WTC11 (cell line): ENCODE results near the gene ZNF343. TPM values are rescaled to one million over a fixed set of nuclear protein-coding genes. Genes with fewer than 3 reads are reported as not detected.

Source experiments
- ATAC-seq: fragments of 200-7000 bp; cut with Tn5 transposase; 2 replicates; pipeline ENCODE4 v1.10.0; 2021; ENCODE audit warnings: mild to moderate bottlenecking, moderate library complexity
- Bru-seq: library from RNA; stranded (reverse); fragments of 400-500 nt; gene quantifications from one replicate; lab custom pipeline; 2021; lab: Mats Ljungman, UMichigan
- CTCF ChIA-PET: fragments of 300-600 bp; sonication (Branson Sonifier 250); formaldehyde crosslinking; loops from one replicate; lab custom pipeline; 2021; ENCODE audit warnings: antibody characterized with exemption; lab: Charles Lee
- POLR2A ChIA-PET: fragments of 350-600 bp; sonication (Branson Sonifier 250); formaldehyde crosslinking; loops from one replicate; lab custom pipeline; 2021; ENCODE audit warnings: antibody characterized with exemption; lab: Charles Lee
- DNase-seq: peaks from one replicate; pipeline ENCODE4 v3.0.0; 2021; ENCODE audit warnings: low spot score
- H3K27ac Mint-ChIP-seq: 2 replicates; pipeline ENCODE4 v1.8.0; 2021; ENCODE audit warnings: mixed read lengths
- H3K27me3 Mint-ChIP-seq: 2 replicates; pipeline ENCODE4 v1.8.0; 2021; ENCODE audit warnings: low read depth, mild to moderate bottlenecking, moderate library complexity, mixed read lengths
- H3K36me3 Mint-ChIP-seq: 2 replicates; pipeline ENCODE4 v1.8.0; 2021; ENCODE audit warnings: mixed read lengths
- H3K4me1 Mint-ChIP-seq: 2 replicates; pipeline ENCODE4 v1.8.0; 2022; ENCODE audit warnings: mixed read lengths
- H3K4me3 Mint-ChIP-seq: 2 replicates; pipeline ENCODE4 v1.8.0; 2021; ENCODE audit warnings: mild to moderate bottlenecking, moderate library complexity, mixed read lengths
- H3K9me3 Mint-ChIP-seq: 2 replicates; pipeline ENCODE4 v1.8.0; 2021; ENCODE audit warnings: mixed read lengths
- FOXK1 ChIP-seq: sonication (generic); formaldehyde crosslinking; IDR thresholded peaks from 2 replicates; pipeline ENCODE4 v1.8.0; 2022; ENCODE audit warnings: mild to moderate bottlenecking, moderate library complexity, missing genetic modification reagents
- GABPB1 ChIP-seq: sonication (generic); formaldehyde crosslinking; IDR thresholded peaks from 2 replicates; pipeline ENCODE4 v1.8.1; 2023; ENCODE audit warnings: mild to moderate bottlenecking, missing genetic modification reagents
- GRHL2 ChIP-seq: fragments of 250-450 bp; sonication (Bioruptor Pico); IDR thresholded peaks from 2 replicates; pipeline ENCODE4 v1.8.0; 2022; ENCODE audit warnings: mild to moderate bottlenecking, moderate library complexity; ENCODE audit not compliant: insufficient replicate concordance, severe bottlenecking
- GTF2I ChIP-seq: fragments of 250-450 bp; sonication (Bioruptor Pico); conservative IDR thresholded peaks from 2 replicates; pipeline ENCODE4 v1.4.0; 2021; ENCODE audit warnings: mild to moderate bottlenecking
- JUN ChIP-seq: sonication (generic); formaldehyde crosslinking; IDR thresholded peaks from 2 replicates; pipeline ENCODE4 v1.8.0; 2023; ENCODE audit warnings: mild to moderate bottlenecking, missing genetic modification reagents
- MXD4 ChIP-seq: fragments of 250-450 bp; sonication (Bioruptor Pico); IDR thresholded peaks from 2 replicates; pipeline ENCODE4 v1.8.0; 2021; ENCODE audit warnings: mild to moderate bottlenecking, moderate library complexity, borderline replicate concordance
- NFYB ChIP-seq: sonication (generic); formaldehyde crosslinking; conservative IDR thresholded peaks from 2 replicates; pipeline ENCODE4 v1.8.0; 2022; ENCODE audit warnings: low read depth, missing genetic modification reagents
- NR1H2 ChIP-seq: sonication (generic); formaldehyde crosslinking; IDR thresholded peaks from 2 replicates; pipeline ENCODE4 v1.9.0; 2021; ENCODE audit warnings: mild to moderate bottlenecking, moderate library complexity, missing genetic modification reagents
- SP1 ChIP-seq: sonication (generic); formaldehyde crosslinking; conservative IDR thresholded peaks from 2 replicates; pipeline ENCODE4 v1.8.1; 2022; ENCODE audit warnings: missing genetic modification reagents
- TCF7 ChIP-seq: sonication (generic); formaldehyde crosslinking; IDR thresholded peaks from 2 replicates; pipeline ENCODE4 v1.8.0; 2022; ENCODE audit warnings: mild to moderate bottlenecking, low read depth, missing genetic modification reagents, moderate library complexity
- TEAD1 ChIP-seq: sonication (generic); formaldehyde crosslinking; IDR thresholded peaks from 2 replicates; pipeline ENCODE4 v1.8.0; 2022; ENCODE audit warnings: mild to moderate bottlenecking, missing genetic modification reagents
- ZBTB21 ChIP-seq: sonication (generic); formaldehyde crosslinking; IDR thresholded peaks from 2 replicates; pipeline ENCODE4 v1.8.1; 2023; ENCODE audit warnings: mild to moderate bottlenecking, missing genetic modification reagents, borderline replicate concordance
- ZNF219 ChIP-seq: sonication (generic); formaldehyde crosslinking; IDR thresholded peaks from 2 replicates; pipeline ENCODE4 v1.8.0; 2023; ENCODE audit warnings: missing genetic modification reagents, mild to moderate bottlenecking, borderline replicate concordance
- ZNF317 ChIP-seq: sonication (generic); formaldehyde crosslinking; IDR thresholded peaks from 2 replicates; pipeline ENCODE4 v1.8.1; 2023; ENCODE audit warnings: low read depth, mild to moderate bottlenecking, moderate library complexity, missing genetic modification reagents, borderline replicate concordance
- long read RNA-seq, 3 experiments: library from RNA in 1 of 3; library from capped mRNA in 1 of 3; library from polyadenylated mRNA in 1 of 3; unstranded in 2 of 3; stranded (forward) in 1 of 3; transcript quantifications; one replicate each; pipeline ENCODE4 v2.0.0, GENCODE V29; 2021
- total RNA-seq: library from RNA; stranded (reverse); gene quantifications from 3 replicates; pipeline ENCODE4 v1.2.3, GENCODE V29; 2021
- TF ChIP-seq, protein P1 (sequence below): sonication (generic); formaldehyde crosslinking; IDR thresholded peaks from 2 replicates; pipeline ENCODE4 v1.8.1; 2022; ENCODE audit warnings: missing genetic modification reagents, borderline replicate concordance
- TF ChIP-seq, protein P2 (sequence below): sonication (generic); formaldehyde crosslinking; IDR thresholded peaks from 2 replicates; pipeline ENCODE4 v1.8.1; 2023; ENCODE audit warnings: mild to moderate bottlenecking, missing genetic modification reagents, borderline replicate concordance
- TF ChIP-seq, protein P3 (sequence below): sonication (generic); formaldehyde crosslinking; IDR thresholded peaks from 2 replicates; pipeline ENCODE4 v1.8.0; 2022; ENCODE audit warnings: missing genetic modification reagents
- TF ChIP-seq, protein P4 (sequence below): sonication (generic); formaldehyde crosslinking; IDR thresholded peaks from 2 replicates; pipeline ENCODE4 v1.8.0; 2022; ENCODE audit warnings: mild to moderate bottlenecking, missing genetic modification reagents
- TF ChIP-seq, protein P5 (sequence below): sonication (generic); formaldehyde crosslinking; IDR thresholded peaks from 2 replicates; pipeline ENCODE4 v1.8.1; 2023; ENCODE audit warnings: mild to moderate bottlenecking, missing genetic modification reagents, moderate library complexity
- TF ChIP-seq, protein P6 (sequence below): sonication (generic); formaldehyde crosslinking; IDR thresholded peaks from 2 replicates; pipeline ENCODE4 v1.8.0; 2022; ENCODE audit warnings: mild to moderate bottlenecking, missing genetic modification reagents

The ZNF343 gene
- total RNA-seq (5.0 to 7.6 TPM (median 6.3 TPM) in 3 replicates), Bru-seq, nascent RNA (percentile 41 among the genes with signal in this experiment)
- long read RNA-seq, experiment 1, transcript ZNF343-201 (6 exons, 3,632 nt) = major isoform, 7 of 15 reads
- long read RNA-seq, experiment 1, partial matches to known transcripts = 0 of 15 reads
- long read RNA-seq, experiment 1, other reads (novel, unspliced or antisense) = 8 of 15 reads
- long read RNA-seq, experiment 2, partial matches to known transcripts = 1 of 7 reads
- long read RNA-seq, experiment 2, other reads (novel, unspliced or antisense) = 3 of 7 reads
- long read RNA-seq, experiment 3 = 0 reads

DNA sequence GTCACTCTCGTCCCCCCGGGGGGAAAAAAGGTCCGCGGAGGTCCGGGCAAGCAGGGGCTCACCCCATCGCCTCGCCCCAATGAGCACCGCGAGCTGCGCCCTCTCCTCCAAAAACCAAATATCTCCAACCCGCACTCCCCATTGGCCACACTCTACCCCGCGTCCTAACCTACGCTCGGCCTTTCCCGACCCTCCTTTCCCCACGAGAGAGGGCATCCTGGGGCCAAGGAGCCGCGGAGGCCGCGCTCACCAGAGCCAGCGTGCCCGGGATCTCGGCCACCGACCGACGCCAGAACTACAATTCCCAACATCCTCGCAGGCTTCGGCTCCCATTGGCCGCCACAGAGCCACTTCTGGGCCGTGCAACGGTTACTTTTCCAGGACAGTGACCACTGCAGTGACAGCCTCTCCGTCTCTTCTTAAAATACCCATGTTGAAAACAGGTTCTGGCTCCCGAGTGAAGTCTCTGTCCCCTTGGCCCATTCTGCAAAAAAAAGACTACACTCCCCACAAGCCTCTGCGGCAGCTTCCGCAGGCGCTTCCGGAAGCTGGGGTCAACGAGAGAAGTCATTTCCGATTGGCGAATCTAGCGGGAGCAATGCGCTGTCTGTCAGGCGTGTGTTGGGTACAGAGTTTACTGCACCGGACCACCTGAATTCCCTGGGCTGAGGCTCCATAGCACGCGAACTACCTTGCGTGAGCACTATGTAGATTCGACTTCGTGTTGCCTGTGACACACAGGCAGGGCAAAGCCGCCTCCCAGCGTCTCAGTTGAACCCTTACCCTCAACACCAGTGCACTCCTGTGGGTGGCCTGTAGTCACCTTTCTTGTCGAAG, at the start of gene ZNF343:
Gene ZNF343 (minus strand): TSS at position 285 of the 837 bp plus-strand sequence. CDS start 15,020 bp downstream, outside the sequence.
- Mint-ChIP-seq H3K27me3 (peaks cover 42% of the 10 kb centered on the region), H3K4me1 (peaks cover 7% of the 10 kb centered on the region), H3K27ac (peak within 1 kb of the TSS; percentile 91), H3K9me3 (no peaks in the 10 kb centered on the region), H3K36me3 (no peaks in the 10 kb centered on the region), H3K4me3 (peak within 1 kb of the TSS; percentile 100)
- ChIA-PET CTCF (interaction anchor here (1.0 to 3.9 kb wide), 3 partner anchors 13 to 302 kb away, joined by 5 to 27 read pairs (median 6); no protein-coding TSS in a partner anchor), POLR2A (interaction anchor here (0.7 to 1.0 kb wide), 2 partner anchors 13 to 38 kb away, joined by 3 to 4 read pairs; partner anchors contain the start of gene SNRPB)
- ATAC-seq (peak; percentile 93), DNase-seq (peak; percentile 72)
- TF ChIP-seq TCF7 (CRISPR knock-in tag) = no peak
- no peak for TF ChIP-seq JUN (CRISPR knock-in tag)
- TF ChIP-seq MXD4 (CRISPR knock-in tag) = no peak
- no peak for TF ChIP-seq NR1H2
- TF ChIP-seq FOXK1 (CRISPR knock-in tag) = peak; percentile 32; the same call in 1 of the 2 replicates
- TF ChIP-seq, protein P1, sequence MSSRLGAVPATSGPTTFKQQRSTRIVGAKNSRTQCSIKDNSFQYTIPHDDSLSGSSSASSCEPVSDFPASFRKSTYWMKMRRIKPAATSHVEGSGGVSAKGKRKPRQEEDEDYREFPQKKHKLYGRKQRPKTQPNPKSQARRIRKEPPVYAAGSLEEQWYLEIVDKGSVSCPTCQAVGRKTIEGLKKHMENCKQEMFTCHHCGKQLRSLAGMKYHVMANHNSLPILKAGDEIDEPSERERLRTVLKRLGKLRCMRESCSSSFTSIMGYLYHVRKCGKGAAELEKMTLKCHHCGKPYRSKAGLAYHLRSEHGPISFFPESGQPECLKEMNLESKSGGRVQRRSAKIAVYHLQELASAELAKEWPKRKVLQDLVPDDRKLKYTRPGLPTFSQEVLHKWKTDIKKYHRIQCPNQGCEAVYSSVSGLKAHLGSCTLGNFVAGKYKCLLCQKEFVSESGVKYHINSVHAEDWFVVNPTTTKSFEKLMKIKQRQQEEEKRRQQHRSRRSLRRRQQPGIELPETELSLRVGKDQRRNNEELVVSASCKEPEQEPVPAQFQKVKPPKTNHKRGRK (CRISPR knock-in tag) = no peak
- TF ChIP-seq, protein P2, sequence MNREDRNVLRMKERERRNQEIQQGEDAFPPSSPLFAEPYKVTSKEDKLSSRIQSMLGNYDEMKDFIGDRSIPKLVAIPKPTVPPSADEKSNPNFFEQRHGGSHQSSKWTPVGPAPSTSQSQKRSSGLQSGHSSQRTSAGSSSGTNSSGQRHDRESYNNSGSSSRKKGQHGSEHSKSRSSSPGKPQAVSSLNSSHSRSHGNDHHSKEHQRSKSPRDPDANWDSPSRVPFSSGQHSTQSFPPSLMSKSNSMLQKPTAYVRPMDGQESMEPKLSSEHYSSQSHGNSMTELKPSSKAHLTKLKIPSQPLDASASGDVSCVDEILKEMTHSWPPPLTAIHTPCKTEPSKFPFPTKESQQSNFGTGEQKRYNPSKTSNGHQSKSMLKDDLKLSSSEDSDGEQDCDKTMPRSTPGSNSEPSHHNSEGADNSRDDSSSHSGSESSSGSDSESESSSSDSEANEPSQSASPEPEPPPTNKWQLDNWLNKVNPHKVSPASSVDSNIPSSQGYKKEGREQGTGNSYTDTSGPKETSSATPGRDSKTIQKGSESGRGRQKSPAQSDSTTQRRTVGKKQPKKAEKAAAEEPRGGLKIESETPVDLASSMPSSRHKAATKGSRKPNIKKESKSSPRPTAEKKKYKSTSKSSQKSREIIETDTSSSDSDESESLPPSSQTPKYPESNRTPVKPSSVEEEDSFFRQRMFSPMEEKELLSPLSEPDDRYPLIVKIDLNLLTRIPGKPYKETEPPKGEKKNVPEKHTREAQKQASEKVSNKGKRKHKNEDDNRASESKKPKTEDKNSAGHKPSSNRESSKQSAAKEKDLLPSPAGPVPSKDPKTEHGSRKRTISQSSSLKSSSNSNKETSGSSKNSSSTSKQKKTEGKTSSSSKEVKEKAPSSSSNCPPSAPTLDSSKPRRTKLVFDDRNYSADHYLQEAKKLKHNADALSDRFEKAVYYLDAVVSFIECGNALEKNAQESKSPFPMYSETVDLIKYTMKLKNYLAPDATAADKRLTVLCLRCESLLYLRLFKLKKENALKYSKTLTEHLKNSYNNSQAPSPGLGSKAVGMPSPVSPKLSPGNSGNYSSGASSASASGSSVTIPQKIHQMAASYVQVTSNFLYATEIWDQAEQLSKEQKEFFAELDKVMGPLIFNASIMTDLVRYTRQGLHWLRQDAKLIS = no peak
- no peak for TF ChIP-seq GTF2I (CRISPR knock-in tag)
- no peak for TF ChIP-seq GRHL2 (CRISPR knock-in tag)
- TF ChIP-seq ZNF317 (CRISPR knock-in tag) = no peak
- TF ChIP-seq, protein P3, sequence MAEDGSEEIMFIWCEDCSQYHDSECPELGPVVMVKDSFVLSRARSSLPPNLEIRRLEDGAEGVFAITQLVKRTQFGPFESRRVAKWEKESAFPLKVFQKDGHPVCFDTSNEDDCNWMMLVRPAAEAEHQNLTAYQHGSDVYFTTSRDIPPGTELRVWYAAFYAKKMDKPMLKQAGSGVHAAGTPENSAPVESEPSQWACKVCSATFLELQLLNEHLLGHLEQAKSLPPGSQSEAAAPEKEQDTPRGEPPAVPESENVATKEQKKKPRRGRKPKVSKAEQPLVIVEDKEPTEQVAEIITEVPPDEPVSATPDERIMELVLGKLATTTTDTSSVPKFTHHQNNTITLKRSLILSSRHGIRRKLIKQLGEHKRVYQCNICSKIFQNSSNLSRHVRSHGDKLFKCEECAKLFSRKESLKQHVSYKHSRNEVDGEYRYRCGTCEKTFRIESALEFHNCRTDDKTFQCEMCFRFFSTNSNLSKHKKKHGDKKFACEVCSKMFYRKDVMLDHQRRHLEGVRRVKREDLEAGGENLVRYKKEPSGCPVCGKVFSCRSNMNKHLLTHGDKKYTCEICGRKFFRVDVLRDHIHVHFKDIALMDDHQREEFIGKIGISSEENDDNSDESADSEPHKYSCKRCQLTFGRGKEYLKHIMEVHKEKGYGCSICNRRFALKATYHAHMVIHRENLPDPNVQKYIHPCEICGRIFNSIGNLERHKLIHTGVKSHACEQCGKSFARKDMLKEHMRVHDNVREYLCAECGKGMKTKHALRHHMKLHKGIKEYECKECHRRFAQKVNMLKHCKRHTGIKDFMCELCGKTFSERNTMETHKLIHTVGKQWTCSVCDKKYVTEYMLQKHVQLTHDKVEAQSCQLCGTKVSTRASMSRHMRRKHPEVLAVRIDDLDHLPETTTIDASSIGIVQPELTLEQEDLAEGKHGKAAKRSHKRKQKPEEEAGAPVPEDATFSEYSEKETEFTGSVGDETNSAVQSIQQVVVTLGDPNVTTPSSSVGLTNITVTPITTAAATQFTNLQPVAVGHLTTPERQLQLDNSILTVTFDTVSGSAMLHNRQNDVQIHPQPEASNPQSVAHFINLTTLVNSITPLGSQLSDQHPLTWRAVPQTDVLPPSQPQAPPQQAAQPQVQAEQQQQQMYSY (CRISPR knock-in tag) = no peak
- TF ChIP-seq, protein P4, sequence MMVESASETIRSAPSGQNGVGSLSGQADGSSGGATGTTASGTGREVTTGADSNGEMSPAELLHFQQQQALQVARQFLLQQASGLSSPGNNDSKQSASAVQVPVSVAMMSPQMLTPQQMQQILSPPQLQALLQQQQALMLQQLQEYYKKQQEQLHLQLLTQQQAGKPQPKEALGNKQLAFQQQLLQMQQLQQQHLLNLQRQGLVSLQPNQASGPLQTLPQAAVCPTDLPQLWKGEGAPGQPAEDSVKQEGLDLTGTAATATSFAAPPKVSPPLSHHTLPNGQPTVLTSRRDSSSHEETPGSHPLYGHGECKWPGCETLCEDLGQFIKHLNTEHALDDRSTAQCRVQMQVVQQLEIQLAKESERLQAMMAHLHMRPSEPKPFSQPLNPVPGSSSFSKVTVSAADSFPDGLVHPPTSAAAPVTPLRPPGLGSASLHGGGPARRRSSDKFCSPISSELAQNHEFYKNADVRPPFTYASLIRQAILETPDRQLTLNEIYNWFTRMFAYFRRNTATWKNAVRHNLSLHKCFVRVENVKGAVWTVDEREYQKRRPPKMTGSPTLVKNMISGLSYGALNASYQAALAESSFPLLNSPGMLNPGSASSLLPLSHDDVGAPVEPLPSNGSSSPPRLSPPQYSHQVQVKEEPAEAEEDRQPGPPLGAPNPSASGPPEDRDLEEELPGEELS (CRISPR knock-in tag) = no peak
- TF ChIP-seq, protein P5, sequence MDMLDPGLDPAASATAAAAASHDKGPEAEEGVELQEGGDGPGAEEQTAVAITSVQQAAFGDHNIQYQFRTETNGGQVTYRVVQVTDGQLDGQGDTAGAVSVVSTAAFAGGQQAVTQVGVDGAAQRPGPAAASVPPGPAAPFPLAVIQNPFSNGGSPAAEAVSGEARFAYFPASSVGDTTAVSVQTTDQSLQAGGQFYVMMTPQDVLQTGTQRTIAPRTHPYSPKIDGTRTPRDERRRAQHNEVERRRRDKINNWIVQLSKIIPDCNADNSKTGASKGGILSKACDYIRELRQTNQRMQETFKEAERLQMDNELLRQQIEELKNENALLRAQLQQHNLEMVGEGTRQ (CRISPR knock-in tag) = no peak
- no peak for TF ChIP-seq TEAD1
- no peak for TF ChIP-seq ZBTB21 (CRISPR knock-in tag)
- TF ChIP-seq, protein P6, sequence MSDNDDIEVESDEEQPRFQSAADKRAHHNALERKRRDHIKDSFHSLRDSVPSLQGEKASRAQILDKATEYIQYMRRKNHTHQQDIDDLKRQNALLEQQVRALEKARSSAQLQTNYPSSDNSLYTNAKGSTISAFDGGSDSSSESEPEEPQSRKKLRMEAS (CRISPR knock-in tag) = peak; percentile 39; the same call in 1 of the 2 replicates
- peak; percentile 9; the same call in 1 of the 2 replicates for TF ChIP-seq GABPB1 (CRISPR knock-in tag)
- no peak for TF ChIP-seq ZNF219 (CRISPR knock-in tag)
- TF ChIP-seq NFYB (CRISPR knock-in tag) = peak; percentile 64
- peak; percentile 32; the same call in 1 of the 2 replicates for TF ChIP-seq SP1 (CRISPR knock-in tag)
